RPMI8226 (cell line): Measurements from ENCODE around the gene FAM114A1.
"Not testable (repeated sequence)": the region's sequence is repeated elsewhere in the genome, so short reads cannot be mapped to it uniquely, and the experiment has no call there.

Experiments
- DNase-seq: peaks from one replicate; pipeline ENCODE4 v3.0.0-alpha.2; 2015

The FAM114A1 gene

DNA sequence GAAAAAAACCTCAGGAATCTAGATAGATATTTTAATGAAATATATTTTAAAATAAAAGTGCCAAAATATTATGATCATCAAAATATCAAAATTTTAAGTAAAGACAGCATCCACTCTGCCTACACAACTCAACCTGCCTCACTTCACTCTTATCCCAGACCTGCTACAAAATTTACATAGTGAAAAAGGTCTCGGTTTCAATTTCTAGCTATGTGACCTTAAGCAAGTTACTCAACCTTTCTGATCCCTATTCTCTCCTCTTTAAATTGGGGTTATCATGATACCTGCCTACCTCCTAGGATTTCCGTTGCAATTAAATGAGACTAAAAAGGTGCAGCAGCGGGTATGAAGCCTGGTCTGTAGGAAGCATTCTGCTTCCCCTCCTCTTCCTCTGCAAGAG is 72.9 kb downstream of the FAM114A1 start:
- no peak for DNase-seq

DNA sequence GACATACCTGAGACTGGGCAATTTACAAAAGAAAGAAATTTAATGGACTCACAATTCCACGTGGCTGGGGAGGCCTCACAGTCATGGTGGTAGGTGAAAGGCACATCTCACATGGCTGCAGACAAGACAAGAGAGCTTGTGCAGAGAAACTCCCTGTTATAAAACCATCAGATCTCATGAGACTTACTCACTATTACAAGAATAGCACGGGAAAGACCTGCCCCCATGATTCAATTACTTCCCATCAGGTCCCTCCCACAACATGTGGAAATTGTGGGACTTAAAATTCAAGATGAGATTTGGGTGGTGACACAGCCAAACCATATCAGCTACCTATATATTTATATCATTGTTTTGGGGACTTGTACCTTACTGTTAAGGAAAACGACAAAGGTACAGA is 74.3 kb downstream of the FAM114A1 start:
- not testable (repeated sequence) for DNase-seq

DNA sequence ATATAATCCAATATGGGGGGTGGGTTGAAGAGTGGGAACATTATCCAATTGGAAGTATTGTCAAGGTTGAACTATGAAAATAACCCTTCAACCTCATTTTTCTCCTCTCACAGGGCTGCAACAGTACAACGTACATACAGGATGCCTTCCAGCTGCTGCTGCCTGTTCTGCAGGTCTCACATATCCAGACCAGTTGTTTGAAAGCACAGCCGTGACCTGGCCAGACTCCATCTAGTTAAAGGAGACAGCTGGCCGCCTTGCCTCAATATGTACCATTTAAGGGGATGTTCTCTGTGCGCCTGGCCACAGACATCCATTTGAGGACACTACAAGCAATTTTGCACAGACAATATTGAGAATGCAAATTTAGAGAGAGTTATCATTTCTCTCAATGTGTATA is 75.7 kb downstream of the FAM114A1 start:
- no peak for DNase-seq

DNA sequence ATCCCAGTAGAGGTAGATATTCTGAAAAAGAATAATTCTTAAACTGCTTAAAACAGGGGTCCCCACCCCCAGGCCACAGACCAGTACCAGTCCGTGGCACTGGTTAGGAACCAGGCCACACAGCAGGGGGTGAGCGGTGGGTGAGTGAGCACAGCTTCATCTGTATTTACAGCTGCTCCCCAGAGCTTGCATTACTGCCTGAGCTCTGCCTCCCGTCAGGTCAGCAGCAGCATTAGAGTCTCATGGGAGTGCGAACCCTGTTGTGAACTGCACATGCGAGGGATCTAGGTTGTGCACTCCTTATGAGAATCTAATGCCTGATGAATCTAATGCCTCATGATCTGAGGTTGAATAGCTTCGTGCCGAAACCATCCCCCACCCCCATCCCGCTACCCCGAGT is 76.8 kb downstream of the FAM114A1 start:
- DNase-seq: no peak

DNA sequence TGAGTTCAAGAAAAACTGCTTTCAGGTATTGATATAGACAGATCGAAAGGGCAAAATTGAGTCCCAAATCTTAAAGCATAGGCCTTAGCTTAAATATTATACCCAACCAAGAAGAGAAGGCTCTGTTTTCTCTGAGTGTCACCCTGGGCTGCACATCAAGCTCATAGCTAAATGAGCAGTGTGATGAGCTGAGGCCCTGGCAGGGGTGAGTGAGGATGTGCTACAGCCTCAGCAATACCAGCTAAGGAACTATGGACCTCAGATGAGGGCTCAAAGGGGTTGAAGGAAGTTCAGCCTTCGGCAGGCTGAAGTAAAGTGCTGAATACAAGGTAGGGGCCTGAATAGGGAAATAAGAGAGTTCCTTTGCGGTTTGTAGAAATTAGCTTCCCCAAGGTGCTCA is 79.3 kb downstream of the FAM114A1 start:
- no peak for DNase-seq

DNA sequence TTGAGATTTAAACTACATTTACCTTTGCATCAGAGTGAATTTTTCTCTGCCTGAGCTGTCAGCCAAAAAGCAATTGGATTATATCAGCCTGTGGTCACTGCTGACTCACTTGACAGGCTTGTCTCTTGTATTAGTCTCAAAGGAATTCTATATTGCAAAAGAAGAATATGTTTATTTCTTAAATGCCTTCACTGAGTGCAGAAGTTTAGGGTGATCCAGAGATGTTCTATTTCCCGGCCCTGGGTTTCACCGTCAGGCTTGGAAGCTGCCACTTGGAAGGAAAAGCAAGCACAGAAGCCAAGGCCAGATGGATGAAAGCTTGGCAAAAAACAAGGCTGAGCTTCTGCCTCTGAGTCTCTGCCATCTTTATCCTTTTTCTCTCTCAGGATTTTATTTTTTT is 80.9 kb downstream of the FAM114A1 start:
- no peak for DNase-seq

DNA sequence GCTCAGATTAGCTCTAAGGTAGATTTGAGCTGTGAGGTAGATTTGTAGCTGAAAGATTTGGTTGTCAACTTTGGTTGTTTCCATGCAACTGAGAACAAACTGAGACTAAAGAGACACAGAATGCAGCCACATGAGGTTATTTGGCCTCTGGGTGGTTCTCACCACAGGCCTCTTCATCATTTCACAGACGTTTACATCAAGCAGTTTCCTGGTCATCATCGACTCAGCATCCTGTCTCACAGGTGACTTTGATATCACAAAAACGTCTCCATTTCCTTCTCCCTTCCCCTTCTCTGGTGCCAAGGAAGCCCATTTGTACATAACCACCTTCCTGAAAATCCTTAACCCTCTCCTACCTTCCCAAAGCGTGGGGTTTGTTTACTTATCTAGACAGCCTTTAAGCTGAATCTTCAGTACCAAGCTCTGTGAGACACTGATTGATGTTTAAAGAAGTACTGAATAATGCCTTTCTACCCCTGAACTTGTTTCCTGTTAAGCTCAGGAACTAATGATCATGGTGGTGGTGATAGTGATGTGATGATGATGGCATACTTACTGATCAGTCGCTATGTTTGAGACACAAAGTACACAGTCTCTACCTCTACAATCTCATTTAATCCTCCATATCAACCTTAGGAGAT is 81.9 kb downstream of the FAM114A1 start:
- DNase-seq: no peak

DNA sequence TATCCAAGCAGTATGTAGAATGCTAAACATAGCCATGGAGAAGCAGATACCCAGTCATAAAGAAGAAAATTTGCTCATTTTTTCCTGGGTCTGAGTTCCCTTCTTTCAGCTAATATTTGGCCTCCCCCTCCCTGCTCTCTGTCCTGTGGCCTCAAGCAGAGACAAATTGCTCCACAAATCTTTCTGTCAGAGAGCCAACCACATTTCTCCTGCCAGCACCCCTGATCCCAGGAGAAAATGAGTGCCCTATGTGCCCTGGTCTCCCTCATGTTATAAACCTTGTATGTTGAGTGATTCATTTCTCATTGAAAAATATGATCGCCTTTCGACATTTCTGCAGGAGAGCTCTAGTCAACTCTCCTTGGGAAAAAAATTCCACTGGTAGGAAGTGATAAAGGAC is 82.6 kb downstream of the FAM114A1 start:
- no peak for DNase-seq

DNA sequence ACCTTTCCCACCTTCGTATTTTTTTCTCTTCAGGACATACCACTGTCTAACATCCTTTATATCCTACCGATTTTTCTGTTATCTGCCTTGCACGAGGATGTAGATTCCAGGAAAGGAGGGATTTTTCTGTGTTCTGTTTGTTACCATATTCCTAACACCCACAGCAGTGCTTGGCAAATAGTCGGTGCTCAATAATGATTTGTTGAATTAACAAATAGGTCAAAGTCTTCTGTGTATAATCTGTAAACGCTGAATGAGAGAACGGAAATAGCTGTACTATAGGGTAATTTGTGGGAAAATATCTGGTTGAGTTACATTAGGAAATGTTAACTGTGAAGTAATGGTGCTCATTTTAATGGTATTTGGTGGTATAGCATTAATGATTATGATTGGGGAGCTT is 83.1 kb downstream of the FAM114A1 start:
- no peak for DNase-seq

DNA sequence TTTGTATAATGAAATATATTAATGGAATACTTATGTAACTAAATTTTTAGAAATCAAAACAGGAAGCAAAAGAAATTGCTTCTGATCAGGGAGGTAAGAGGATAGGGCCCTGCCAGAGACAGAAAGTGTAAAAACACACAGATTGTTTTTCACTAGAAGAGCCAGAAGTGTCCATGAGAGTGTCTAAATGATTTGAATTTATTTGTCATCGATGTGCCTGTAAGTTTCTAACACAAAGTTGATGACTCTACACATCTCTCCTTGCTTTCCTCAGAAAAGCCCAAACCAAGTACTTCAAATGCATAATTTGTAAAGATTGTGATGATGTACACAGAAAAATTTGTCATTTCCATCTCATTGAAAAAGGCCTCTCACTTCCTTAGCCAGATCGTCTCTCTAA is 84.0 kb downstream of the FAM114A1 start:
- no peak for DNase-seq

DNA sequence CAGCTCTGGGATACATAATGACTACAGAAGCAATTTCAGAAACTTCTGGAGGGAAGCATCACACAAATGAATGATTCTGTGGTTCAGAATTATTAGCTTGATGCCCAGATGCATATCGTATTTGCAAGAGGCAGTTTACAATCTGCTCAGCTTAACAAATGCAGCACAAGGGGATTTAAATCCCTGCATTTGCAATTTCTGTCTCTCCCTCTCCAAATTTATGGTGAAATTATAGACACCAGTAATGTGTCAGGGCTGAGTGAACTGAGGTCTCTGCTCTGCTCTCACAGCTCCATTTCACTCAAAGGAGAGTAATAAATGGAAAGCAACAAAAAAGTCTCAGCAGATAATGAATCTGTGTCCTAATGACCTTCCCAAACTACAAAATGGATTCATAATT is 84.4 kb downstream of the FAM114A1 start:
- DNase-seq: no peak

DNA sequence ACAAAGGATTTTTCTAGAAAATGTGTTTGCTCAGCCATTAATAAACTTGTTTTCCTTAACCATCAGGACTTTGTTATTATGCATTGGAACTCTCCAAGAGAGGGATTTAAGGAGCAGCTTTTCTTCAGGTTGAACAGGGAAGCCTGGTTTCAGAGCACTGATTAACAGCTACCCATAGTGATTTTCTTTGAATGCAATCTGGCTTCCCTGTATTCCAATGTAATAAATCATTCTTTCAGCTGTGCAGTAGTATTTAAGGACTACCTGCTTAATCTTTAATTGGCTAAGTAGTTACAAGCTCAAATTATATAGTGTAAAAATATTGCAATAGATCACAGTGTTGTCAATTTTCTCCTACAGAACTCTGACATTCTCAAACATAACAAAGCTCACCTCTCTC is 87.1 kb downstream of the FAM114A1 start:
- no peak for DNase-seq

DNA sequence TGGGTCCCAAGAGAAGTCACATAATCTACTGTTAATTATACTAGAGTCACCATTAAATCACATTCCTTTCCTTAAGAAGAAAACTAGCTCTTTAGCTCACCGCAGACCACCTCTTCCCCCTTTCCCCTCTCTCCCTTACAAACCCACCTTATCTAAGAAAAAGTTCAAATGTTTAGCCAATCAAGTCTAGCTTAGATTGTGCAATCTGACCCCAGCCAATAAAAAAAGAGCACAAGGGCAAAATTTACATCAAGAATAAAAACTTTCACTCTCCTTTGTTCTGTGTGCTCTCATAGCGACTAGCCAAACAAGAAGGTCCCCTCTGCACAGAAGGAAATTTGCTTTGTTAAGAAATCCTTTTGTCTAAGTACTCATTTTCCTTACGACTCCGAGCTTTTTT is 88.4 kb downstream of the FAM114A1 start:
- DNase-seq: no peak

DNA sequence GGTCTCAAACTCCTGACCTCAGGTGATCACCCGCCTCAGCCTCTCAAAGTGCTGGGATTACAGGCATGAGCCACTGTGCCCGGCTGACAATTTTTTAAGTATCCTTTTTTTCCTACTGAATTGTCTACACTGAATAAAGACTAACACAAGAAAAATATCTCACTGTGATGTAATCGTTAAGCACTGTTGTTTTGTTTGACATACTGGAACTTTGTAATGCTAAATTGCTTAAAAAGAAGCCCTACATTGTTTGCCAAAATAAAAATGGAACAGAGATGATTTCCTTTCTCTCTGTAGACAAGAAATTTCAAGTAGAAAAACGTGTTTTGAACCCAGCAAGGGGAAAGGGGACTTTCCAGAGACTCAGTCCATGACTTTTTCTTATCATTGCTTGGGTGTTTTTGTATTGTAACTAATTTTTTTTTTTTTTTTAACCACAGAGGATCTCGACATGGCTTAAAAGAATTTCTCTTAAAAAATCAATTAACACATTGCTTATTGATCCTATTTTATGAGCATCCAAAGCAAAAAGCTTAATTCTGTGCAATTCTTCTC is 89.7 kb downstream of the FAM114A1 start:
- DNase-seq: no peak

DNA sequence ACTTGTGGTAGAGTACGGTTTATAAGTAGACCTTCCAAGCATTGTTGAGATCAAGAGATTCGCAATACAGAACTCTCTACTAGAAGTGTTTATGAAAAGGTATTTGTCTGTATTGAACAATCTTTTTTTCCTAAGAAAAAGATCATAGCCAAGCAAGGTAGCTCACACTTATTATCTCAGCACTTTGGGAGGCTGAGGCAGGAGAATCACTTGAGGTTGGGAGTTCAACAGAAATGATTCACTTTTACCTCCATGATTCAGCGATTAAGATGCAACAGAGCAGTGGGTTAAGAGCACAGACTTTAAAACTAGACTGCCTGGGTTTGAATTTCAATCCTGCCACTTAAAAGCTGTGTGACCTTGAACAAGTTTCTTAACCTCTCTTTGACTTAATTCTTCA is 90.3 kb downstream of the FAM114A1 start:
- no peak for DNase-seq

DNA sequence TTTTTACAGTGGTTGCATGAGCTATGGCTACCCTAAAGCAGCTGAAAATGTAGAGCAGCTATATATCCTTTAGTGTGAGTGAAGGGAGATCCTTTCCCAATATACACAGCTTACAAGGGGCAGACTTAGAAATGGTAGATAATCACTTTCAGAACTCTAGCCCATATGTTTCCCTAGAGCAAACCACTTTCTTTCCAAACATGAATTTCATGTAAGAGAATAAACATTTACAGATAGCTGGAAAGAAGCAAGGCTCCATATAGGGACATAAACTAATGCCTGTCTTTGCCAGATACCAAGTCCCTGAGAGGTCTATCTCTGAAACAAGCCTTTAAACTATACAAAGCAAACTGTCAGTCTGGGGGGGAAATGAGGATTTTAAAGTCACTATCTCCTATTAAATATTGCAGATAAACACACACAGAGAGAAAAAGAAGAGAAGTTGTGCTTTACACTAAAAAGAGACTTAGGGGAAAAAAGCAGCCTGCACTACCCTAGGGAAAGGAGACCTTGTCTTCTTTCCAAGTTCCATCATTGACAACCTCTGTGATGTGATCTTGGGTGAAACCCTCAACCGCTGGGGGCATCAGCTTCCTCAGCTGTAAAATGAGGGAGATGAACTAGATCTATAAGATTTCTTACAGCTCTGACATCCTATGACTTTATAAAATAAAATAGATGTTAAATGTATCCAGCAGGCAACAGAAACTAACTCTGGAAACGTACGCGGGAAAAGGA is 91.0 kb downstream of the FAM114A1 start:
- no peak for DNase-seq

DNA sequence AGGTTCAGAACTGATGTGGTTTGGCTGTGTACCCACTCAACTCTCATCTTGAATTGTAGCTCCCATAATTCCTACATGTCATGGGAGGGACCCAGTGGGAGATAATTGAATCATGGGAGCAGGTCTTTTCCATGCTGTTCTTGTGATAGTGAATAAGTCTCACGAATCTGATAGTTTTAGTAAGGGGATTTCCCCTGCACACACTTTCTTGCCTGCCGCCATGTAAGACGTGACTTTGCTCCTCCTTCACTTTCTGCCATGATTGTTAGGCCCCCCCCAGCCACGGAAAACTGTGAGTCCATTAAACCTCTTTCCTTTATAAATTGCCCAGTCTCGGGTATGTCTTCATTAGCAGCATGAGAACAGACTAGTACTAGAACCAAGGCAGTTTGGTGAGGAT is 91.6 kb downstream of the FAM114A1 start:
- DNase-seq: not testable (repeated sequence)

DNA sequence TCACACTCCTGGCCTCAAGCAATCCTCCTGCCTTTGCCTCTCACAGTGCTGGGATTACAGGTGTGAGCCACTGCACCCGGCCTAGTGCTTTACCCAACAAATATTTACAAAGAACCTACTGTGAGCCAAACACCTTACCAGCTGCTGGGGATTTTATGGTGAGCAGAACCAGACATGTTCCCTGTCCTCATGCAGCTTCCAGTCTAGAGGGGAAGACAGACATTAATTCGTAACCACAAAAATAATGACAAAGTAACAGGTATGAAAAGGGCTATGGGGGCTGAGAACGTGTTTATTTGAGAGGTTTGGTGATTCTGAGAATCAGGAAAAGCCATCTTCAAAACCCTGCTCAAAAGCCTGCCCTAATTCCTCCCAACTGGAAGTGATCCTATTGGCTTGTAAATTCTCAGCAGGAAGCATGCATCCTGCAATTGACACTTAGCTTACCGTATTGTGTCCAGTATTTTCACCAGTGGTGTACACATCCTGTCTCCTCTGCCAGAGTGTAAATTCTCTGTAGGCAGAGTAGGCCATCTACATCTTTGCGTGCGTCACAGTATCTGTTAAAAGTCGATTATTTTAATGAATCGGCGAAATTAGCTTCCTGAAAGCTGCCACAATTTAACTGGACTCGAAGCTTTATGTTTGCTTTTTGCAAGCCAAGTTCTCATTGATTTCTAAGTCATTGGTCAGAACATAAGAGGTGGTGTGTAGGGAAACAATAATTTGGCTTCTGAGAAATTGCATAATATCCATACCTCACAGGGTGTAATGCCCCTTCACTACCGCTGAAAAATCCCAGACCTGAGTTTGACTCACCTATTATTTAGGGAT is 97.6 kb downstream of the FAM114A1 start:
- DNase-seq: no peak

DNA sequence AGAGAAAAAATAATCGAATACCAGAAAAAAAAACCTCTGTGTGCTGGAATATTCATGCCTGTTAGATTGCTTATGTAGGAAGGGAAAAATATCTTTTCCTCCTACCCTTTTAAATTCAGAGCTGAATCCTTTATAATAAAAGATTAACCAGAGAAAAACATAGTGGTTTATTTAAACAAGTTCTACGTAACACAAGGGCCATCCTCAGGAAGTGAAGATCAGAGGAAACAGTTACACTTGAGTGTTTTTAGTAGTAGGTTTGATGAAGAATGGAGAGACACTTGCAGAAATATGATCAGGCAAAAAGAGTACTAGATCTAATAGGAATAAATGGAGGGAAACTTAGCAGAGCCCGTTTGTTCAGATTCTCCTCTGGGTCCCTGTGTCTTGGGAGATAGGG is 98.3 kb downstream of the FAM114A1 start:
- DNase-seq: no peak

DNA sequence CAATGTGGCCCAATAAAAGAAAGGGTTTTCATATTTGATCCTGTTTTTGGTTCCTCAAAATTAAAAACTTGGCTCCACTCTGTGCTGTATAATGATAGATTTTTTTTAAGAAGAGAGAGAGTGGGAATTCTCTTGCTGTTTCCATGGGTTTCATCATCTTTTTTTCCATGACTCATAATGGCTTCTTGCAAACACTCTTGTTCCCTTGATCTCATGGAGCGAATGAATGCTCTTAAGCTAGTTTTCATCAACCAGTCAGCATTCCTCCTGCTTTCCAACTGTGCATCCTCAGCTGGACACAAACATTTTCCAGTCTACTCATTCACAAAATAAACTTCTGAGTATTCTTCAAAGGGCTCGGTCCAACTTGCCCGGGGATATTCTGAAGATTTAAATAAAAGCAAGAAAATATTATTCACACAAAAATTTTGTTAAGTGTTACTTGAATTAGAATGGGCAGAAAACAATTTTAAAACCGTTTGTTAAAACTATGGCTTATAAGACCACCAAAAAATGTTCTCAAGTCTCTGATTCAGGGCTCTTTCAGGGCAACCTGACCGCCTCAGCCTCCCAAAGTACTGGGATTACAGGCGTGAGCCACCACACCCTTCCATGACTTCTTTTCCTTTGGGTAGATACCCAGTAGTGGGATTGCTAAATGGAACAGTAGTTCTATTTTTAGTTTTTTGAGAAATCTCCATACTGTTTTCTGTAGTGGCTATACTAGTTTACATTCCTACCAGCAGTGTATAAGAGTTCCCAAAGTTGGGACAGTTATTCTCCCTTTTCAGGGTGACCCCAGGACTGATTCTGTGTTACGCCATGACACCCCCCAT is 99.9 kb downstream of the FAM114A1 start:
- no peak for DNase-seq

DNA sequence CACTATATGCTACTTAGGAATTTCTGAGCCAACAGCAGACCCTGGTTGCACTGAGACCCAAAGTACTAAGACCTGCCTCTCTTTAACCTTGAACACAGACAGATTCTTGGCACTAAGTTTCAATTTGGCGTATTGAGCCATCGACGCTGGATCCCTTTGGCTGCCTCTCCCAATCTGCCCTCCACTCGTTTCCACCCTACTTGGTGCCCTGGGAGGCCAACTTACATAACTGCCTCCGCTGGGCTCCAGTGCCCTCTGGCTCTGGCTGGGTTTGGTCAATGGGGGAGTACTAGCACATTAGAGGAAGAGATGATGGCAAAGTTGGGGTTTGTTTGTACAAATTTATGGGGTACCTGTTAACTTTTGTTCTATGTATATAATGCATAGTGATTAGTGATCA is 101.1 kb downstream of the FAM114A1 start:
- no peak for DNase-seq

DNA sequence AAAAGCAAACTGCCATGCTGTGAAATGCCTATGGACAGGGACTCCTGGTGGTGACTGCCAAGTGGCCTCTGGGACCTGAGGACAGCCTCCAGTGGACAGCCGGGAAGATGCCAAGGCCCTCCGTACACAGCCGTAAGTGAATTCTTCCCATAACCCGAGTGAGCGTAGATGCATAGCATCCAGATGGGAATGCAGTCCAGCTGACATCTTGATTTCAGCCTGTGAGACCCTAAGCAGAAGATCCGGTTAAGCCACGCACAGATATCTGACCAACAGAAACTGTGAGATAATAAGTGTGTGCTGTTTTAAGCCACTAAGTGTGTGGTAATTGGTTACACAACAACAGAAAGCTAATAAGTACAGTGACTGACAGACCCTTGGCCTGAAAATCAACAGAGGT is 108.7 kb downstream of the FAM114A1 start:
- DNase-seq: no peak

DNA sequence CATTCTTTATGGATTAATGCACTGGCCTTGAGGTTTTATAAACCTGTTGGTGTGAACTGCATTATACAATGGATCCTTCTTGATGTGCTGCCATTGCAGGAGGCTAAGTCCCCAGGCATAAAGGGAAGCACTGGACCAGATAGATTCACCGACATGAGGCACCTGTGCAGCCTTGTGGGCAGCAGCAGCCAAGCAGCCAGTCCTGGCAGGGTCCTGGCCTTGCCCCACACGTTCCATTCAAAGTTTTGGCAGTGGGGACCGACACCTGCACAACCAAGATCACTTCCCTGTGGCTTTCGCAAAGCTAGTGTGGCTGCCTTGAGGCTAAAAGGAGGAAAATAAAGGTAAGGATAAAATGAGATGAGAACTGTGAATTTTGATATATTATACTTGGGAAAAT is 111.5 kb downstream of the FAM114A1 start:
- no peak for DNase-seq
